HEK293 (cell line): ENCODE measurements around the gene MED16.
A peak's percentile ranks its signal among the peaks of the same experiment; 100 is the strongest.

ENCODE experiments used
- AEBP2 ChIP-seq: fragments of 450-650 bp; formaldehyde crosslinking; IDR thresholded peaks from 2 replicates; pipeline ENCODE4 v1.5.1; 2016; ENCODE audit warnings: missing biosample characterization, missing genetic modification characterization, borderline replicate concordance
- KLF17 ChIP-seq: fragments of 450-650 bp; formaldehyde crosslinking; IDR thresholded peaks from 2 replicates; pipeline ENCODE4 v1.5.1; 2016; ENCODE audit warnings: missing biosample characterization, missing genetic modification characterization
- MZF1 ChIP-seq: fragments of 450-650 bp; formaldehyde crosslinking; IDR thresholded peaks from 2 replicates; pipeline ENCODE4 v1.5.1; 2017; ENCODE audit warnings: missing biosample characterization, missing genetic modification characterization, borderline replicate concordance
- PRDM2 ChIP-seq: fragments of 450-650 bp; formaldehyde crosslinking; IDR thresholded peaks from 2 replicates; pipeline ENCODE4 v1.5.1; 2016; ENCODE audit warnings: missing biosample characterization, missing genetic modification characterization, borderline replicate concordance
- SP3 ChIP-seq: fragments of 450-650 bp; formaldehyde crosslinking; IDR thresholded peaks from 2 replicates; pipeline ENCODE4 v1.5.1; 2016; ENCODE audit warnings: missing biosample characterization, missing genetic modification characterization
- YY2 ChIP-seq: fragments of 450-650 bp; formaldehyde crosslinking; IDR thresholded peaks from 2 replicates; pipeline ENCODE4 v1.5.1; 2016; ENCODE audit warnings: missing biosample characterization, missing genetic modification characterization
- ZBTB26 ChIP-seq: fragments of 450-650 bp; formaldehyde crosslinking; optimal IDR thresholded peaks from 2 replicates; pipeline ENCODE3; 2016; ENCODE audit warnings: missing biosample characterization, mild to moderate bottlenecking, missing genetic modification characterization
- ZFHX2 ChIP-seq: fragments of 450-650 bp; formaldehyde crosslinking; conservative IDR thresholded peaks from 2 replicates; pipeline ENCODE4 v1.5.1; 2016; ENCODE audit warnings: missing biosample characterization, missing genetic modification characterization
- ZNF10 ChIP-seq: fragments of 450-650 bp; formaldehyde crosslinking; IDR thresholded peaks from 2 replicates; pipeline ENCODE4 v1.5.1; 2017; ENCODE audit warnings: missing biosample characterization, missing genetic modification characterization
- ZNF132 ChIP-seq: fragments of 450-650 bp; formaldehyde crosslinking; IDR thresholded peaks from 2 replicates; pipeline ENCODE4 v1.5.1; 2017; ENCODE audit warnings: missing biosample characterization, missing genetic modification characterization, borderline replicate concordance
- ZNF140 ChIP-seq: fragments of 450-650 bp; formaldehyde crosslinking; IDR thresholded peaks from 2 replicates; pipeline ENCODE4 v1.5.1; 2016; ENCODE audit warnings: missing biosample characterization, missing genetic modification characterization
- ZNF202 ChIP-seq: fragments of 450-650 bp; formaldehyde crosslinking; IDR thresholded peaks from 2 replicates; pipeline ENCODE4 v1.5.1; 2016; ENCODE audit warnings: missing biosample characterization, missing genetic modification characterization, borderline replicate concordance
- ZNF214 ChIP-seq: fragments of 450-650 bp; formaldehyde crosslinking; IDR thresholded peaks from 2 replicates; pipeline ENCODE4 v1.5.1; 2017; ENCODE audit warnings: missing biosample characterization, mild to moderate bottlenecking, missing genetic modification characterization, borderline replicate concordance
- ZNF280C ChIP-seq: fragments of 450-650 bp; formaldehyde crosslinking; IDR thresholded peaks from 2 replicates; pipeline ENCODE4 v1.5.1; 2016; ENCODE audit warnings: missing biosample characterization, missing genetic modification characterization
- ZNF366 ChIP-seq: fragments of 450-650 bp; formaldehyde crosslinking; conservative IDR thresholded peaks from 2 replicates; pipeline ENCODE4 v1.5.1; 2016; ENCODE audit warnings: missing biosample characterization, missing genetic modification characterization
- ZNF391 ChIP-seq: fragments of 450-650 bp; formaldehyde crosslinking; IDR thresholded peaks from 2 replicates; pipeline ENCODE4 v1.5.1; 2016; ENCODE audit warnings: low read depth, missing biosample characterization, missing genetic modification characterization, borderline replicate concordance
- ZNF398 ChIP-seq: fragments of 450-650 bp; formaldehyde crosslinking; IDR thresholded peaks from 2 replicates; pipeline ENCODE4 v1.5.1; 2017; ENCODE audit warnings: missing biosample characterization, missing genetic modification characterization
- ZNF510 ChIP-seq: fragments of 450-650 bp; formaldehyde crosslinking; IDR thresholded peaks from 2 replicates; pipeline ENCODE4 v1.5.1; 2018; ENCODE audit warnings: mild to moderate bottlenecking, missing genetic modification characterization, missing biosample characterization; ENCODE audit not compliant: insufficient replicate concordance
- ZNF555 ChIP-seq: fragments of 450-650 bp; formaldehyde crosslinking; conservative IDR thresholded peaks from 2 replicates; pipeline ENCODE4 v1.5.1; 2017; ENCODE audit warnings: missing biosample characterization, mild to moderate bottlenecking, missing genetic modification characterization, inconsistent platforms
- ZNF560 ChIP-seq: fragments of 450-650 bp; formaldehyde crosslinking; IDR thresholded peaks from 2 replicates; pipeline ENCODE4 v1.5.1; 2017; ENCODE audit warnings: missing biosample characterization, missing genetic modification characterization, borderline replicate concordance
- ZNF571 ChIP-seq: fragments of 450-650 bp; formaldehyde crosslinking; IDR thresholded peaks from 2 replicates; pipeline ENCODE4 v1.5.0; 2017; ENCODE audit warnings: missing biosample characterization, missing genetic modification characterization
- ZNF645 ChIP-seq: fragments of 450-650 bp; formaldehyde crosslinking; IDR thresholded peaks from 2 replicates; pipeline ENCODE4; 2016; ENCODE audit warnings: missing biosample characterization, missing genetic modification characterization
- ZNF654 ChIP-seq: fragments of 450-650 bp; formaldehyde crosslinking; IDR thresholded peaks from 2 replicates; pipeline ENCODE4 v1.5.1; 2016; ENCODE audit warnings: low read depth, missing biosample characterization, missing genetic modification characterization

Gene MED16

GRCh38 chr19:919199-920050 lies 26.4 kb upstream of the MED16 start (continued):
- TF ChIP-seq ZNF280C (tag by site-specific recombination) (no peak), SP3 (tag by site-specific recombination) (no peak; the same call in none of the 2 replicates), ZNF10 (no peak), ZNF645 (tag by site-specific recombination) (no peak), ZNF366 (tag by site-specific recombination) (no peak), PRDM2 (tag by site-specific recombination) (no peak), MZF1 (tag by site-specific recombination) (no peak), ZNF510 (tag by site-specific recombination) (no peak), ZNF202 (no peak), ZNF391 (no peak), ZNF132 (no peak), AEBP2 (tag by site-specific recombination) (no peak), ZNF654 (tag by site-specific recombination) (no peak), ZNF571 (tag by site-specific recombination) (no peak), ZNF398 (no peak), KLF17 (tag by site-specific recombination) (no peak), ZNF555 (tag by site-specific recombination) (no peak), ZFHX2 (tag by site-specific recombination) (peak; percentile 36), ZNF140 (tag by site-specific recombination) (no peak), YY2 (tag by site-specific recombination) (0 out of 2 replicates have a peak, but pooled peaks have one; percentile 25), ZNF560 (tag by site-specific recombination) (no peak), ZBTB26 (tag by site-specific recombination) (peak; percentile 78), ZNF214 (tag by site-specific recombination) (no peak)
